ENCODE results near the gene CDH15.

GRCh38 chr16:89241187-89242007 is 69.8 kb downstream of the CDH15 start:
- TF ChIP-seq POLR2A (IDR thresholded peaks at IDR 0.05) = peak in 1 of 2 donors; percentile 76
- no peak for TF ChIP-seq CTCF (IDR thresholded peaks at IDR 0.05)

Measured in heart left ventricle (tissue), 13 donors.